Sciatic nerve (tissue), 2 donors: ENCODE data around the gene NFIA. TPM values are rescaled to one million over a fixed set of nuclear protein-coding genes. Genes with fewer than 3 reads are reported as not detected.
A peak's percentile ranks its signal among the peaks of the same experiment; 100 is the strongest.
"Not testable (repeated sequence)": the region's sequence is repeated elsewhere in the genome, so short reads cannot be mapped to it uniquely, and the experiment has no call there.

Experiments used
- ATAC-seq: fragments of 200-7000 bp; cut with Tn5 transposase; one replicate; pipeline ENCODE4 v1.9.1; 2020; ENCODE audit warnings: mild to moderate bottlenecking, moderate library complexity
- DNase-seq: peaks from one replicate; pipeline ENCODE4 v3.0.0-alpha.2; 2020; ENCODE audit warnings: low spot score
- intact Hi-C: fragments of 100-400 bp; cut with DNase I; formaldehyde crosslinking; loops from one replicate; pipeline ENCODE4 v1.14.2; 2022
- total RNA-seq: library from RNA; stranded (reverse); fragmentation: NEBNext Ultra II Directional; extraction: Animal tissue kit (Norgen Biotek cat#: 25700); gene quantifications from one replicate; pipeline ENCODE4 v1.2.1, GENCODE V29; 2021
- donor health status: DM: no; HTN: no; CAD: no.
- donor health status: DM: no; HTN: no; CAD: no.

NFIA gene
- total RNA-seq, 1 donor from 2014 or later = 143 TPM

DNA sequence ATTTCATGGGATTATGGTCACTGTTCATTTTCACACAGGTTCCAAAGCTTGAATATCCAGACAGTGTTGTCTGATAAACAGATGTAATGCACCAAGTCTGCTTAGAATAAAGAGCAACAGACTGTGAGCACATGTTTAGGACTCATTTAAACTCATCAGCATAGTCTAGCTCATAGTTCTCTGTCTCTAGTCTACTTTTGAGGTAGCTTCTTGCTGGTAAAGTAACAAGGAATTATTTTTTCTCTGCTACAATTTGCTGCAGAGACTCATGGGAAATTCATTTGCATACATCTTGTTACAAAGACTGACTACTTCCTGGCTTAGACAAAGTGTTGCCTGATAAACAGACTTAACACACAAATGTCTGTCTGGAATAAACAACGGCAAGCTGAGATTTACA is 187.2 kb downstream of the NFIA start:
- DNase-seq (no peak), ATAC-seq (no peak)
- intact Hi-C loops = no loop called here

DNA sequence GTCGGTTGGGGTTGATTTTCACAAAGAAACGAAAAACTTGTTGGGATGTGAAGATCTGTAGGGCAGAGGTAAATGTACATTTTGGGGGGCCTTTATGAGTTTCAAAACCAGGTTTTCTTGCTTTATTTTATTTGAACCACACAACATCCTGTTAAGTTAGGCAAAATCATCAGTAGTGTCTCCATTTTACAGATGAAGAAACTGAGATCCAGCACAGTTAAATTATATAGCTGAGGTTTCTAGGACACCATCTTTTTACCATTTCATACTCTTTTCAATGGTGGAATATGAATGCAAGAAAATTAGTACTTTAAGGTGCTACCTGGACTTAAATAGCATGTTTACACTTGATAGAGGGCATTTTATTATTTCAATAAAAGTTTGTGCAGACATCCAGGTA is 187.7 kb downstream of the NFIA start:
- no peak for ATAC-seq
- DNase-seq = no peak
- intact Hi-C loops = no loop called here

DNA sequence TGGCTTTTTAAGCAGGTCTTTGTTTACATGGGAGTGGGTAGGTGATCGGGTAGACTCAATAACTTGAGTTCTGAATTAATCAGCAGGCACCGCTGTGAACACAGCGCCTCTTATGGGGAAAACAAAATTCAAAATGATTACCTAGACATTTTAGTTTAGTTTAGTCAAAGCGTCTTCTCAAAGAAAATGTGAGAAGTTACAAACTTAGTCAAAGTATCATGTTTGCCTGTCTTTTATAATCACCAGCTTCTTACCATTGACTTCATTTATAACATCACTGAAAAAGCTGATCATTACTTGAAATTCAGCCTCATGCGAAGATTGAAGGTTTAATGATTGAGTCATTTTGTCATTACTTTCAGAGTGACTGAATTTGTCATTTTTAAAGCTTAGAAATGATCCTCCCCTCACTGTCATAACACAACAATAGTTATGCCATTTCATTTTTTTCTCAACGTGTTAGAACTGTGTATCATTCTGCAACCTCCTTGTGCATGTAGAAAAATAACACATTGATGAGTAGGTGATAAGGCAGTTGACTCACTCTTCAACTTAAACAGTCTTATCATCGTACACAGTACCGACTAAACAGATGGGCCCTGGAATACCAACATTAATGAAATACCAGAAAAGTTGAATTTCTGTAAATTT is 188.5 kb downstream of the NFIA start:
- no peak for ATAC-seq
- intact Hi-C loops = no loop called here
- no peak for DNase-seq

DNA sequence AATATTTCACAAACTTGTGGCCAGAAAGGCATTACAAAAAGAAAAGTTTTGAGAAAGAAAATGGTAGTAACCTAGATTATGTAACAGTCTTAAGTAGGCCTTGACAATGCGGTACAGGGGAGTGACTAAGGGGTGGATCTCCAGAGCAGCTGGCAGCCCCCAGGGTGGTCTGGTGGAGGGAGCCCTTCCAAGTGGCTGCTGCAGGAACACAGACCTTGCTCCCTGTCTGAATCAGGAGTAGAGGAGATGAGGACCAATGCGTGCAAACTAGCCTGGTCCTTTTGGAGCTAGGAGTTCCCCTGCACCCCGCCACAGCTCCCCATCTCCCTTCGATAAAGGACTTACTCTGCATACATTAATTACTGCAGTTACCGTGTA is 189.0 kb downstream of the NFIA start:
- DNase-seq = no peak
- intact Hi-C loops = no loop called here
- no peak for ATAC-seq

DNA sequence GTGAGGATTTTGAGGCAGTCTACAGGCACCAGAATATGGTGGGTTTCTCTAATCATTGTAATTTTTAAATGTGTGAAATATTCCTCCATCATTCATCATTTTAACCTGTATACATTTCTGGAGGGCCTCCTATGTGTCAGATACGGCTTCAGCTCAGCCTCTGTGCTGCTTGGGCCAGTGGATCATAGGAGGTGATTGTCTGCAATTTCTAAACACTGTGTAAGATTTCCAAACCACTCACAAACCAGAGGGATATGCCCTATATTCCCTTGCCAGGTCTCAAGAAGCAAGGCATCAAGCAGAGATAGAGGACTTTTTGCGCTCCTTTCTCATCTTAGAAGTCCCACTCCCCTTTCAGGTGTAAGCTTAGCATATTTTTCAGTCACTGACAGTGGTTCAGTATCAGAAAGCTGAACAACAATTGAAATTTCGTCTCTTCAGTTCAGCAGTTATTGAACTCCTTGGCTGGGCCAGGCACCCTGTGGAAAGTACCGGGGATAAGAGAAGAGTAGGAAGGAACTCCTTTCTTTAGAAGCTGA is 190.9 kb downstream of the NFIA start:
- DNase-seq (no peak), ATAC-seq (peak; percentile 62)
- intact Hi-C loops = no loop called here

DNA sequence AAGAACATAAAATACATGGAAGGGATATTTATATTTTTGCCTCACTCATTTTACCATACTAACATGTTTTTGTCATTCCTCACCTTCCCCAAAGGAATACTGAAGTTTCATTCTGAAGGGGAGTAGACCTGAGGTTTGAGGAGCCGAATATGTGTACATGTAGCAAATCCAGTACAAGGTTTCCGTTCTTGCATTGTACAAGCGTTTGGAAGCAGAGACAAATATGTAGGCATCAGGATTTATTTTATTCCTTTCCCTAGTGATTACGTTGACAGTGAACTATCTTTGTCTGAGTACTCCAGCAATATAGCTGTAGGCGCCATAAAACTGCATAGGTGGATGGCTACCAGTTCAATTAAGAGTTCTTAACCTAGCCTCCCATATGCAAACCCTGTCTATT is 191.5 kb downstream of the NFIA start:
- no peak for ATAC-seq
- DNase-seq = no peak
- intact Hi-C loops = no loop called here

DNA sequence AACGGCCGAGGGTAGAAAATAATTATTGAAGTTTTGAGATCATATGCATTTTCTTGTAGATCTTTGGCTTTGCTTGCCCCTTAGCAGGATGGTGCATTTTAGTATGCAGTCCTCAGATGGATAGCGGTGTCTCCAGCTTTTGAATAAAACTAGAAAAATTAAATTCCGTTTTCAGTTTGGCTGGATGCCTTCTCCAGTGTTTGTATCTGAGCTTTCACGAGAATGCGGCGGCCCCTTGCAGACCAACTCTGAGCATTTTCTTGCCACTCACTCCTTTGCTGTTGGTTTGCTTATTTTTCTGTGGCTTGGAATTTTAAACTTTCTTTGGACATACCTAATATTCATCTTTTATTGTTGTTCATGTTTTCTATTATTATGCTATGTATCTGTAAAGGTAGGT is 192.6 kb downstream of the NFIA start:
- DNase-seq = no peak
- ATAC-seq = no peak
- intact Hi-C loops = no loop called here

DNA sequence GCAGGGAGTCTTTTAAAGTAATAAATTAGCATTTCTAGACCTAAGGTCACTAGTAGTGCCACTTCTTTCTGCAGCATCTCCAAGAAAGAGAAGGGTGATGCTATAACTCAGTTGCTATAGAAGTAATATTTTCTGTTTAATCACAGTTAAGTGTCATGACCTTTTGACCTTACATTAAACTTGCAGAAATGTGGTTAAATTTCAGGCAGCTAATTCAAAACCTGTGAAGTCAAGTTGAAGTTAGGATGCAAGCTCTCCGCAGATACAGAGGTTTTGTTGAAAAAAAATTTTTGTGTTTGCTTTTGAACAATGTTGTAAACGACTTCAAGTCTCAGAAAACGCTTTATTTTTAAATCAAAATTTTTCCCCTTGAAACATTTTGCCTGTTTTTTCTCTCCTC is 193.9 kb downstream of the NFIA start:
- no peak for DNase-seq
- intact Hi-C loops = no loop called here
- ATAC-seq = no peak

DNA sequence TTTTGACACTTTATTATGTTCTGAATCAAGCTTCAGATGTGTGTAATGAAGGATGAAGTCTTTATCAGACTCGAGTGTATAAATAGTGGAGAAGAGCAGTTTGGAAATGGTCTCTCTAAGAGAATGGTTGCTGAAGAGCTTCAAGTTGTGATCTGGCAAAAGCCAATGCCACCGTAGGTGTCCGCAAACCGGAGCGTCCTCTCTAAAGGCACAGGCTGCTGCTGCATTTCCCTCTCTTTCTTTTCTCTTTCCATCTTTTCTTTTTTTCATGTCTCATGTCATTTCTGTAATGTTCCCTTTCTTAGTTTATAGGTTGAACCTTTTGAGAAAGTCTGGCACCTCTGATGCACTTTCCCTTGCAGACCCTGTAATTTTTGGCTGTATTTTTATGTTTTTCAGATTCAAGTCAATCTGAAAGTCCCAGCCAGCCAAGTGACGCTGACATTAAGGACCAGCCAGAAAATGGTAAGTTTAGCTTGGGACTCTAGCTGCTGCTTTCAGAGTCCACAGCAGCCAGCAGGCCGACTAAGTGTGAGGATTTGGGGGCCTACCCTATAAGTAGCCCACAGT is 194.8 kb downstream of the NFIA start:
- ATAC-seq (no peak), DNase-seq (no peak)
- intact Hi-C loops = no loop called here

DNA sequence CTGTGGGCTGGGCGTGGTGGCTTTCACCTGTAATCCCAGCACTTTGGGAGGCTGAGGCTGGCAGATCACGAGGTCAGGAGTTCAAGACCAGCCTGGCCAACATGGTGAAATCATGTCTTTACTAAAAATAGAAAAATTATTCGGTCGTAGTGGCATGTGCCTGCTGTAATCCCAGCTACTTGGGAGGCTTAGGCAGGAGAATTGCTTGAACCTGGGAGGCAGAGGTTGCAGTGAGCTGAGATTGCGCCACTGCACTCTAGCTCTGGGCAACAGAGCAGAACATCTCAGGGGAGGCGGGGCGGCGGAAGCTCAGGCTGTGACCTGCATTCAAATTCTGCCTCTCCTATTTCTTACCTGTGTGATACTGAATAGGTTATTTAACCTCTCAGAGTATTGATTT is 196.1 kb downstream of the NFIA start:
- ATAC-seq = peak; percentile 57
- DNase-seq, intact Hi-C loops: not testable (repeated sequence)

DNA sequence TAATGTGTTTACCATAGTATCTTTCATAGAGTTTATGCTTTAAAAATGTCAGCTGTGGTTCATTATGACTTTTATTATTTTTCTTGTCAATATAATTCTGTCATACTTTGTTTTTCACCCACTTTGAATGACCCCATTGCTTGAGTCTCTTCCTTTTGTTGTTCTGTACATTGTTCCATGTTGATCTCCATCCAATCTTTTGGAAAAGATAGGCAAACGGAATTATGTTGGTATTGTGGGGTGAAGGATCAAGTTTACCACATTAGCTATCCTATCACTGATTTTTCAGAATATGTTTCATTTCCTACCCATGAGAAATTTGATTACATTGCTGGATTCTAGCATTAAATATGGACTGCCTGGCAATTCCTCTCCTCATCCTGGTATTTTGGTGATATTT is 196.6 kb downstream of the NFIA start:
- no peak for ATAC-seq
- intact Hi-C loops = no loop called here
- DNase-seq = no peak

DNA sequence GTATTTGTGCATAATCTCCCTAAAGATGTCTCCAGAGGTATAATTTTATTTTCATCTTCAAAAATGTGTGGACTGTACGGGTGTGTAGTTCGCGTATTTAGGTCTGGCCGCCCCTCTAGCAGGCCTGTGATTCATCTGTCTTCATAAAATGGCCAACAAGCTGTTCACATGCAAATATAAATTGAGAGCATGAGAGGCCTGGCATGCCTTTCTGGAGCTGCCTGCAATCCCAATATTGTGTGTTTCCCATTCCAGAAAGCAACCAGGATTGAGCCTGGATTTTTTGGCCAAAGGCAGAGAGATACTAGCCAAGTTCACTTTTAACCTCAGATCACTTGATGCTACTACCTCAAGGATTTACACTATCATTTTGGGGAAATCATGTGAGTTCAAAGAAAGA is 197.2 kb downstream of the NFIA start:
- no peak for DNase-seq
- peak; percentile 52 for ATAC-seq
- intact Hi-C loops = no loop called here

DNA sequence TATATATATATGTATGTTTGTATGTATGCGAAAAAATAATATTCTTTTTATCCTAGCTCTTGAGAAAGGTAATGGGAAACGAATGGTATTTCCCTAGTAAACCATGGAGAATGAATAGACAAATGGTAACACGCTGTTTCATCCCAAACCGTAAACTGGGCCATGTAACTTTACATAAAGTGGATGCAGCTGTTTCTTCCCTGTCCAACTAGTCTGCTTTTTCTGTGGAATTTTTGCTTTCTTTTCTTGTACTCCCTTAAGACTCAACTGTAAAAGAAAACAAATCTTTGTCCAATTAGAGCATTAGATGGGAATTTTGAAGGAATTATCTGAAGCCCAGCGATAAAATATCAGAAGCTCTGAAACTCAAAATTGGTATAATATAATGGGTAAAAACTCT is 198.1 kb downstream of the NFIA start:
- no peak for DNase-seq
- peak; percentile 53 for ATAC-seq
- intact Hi-C loops = no loop called here

DNA sequence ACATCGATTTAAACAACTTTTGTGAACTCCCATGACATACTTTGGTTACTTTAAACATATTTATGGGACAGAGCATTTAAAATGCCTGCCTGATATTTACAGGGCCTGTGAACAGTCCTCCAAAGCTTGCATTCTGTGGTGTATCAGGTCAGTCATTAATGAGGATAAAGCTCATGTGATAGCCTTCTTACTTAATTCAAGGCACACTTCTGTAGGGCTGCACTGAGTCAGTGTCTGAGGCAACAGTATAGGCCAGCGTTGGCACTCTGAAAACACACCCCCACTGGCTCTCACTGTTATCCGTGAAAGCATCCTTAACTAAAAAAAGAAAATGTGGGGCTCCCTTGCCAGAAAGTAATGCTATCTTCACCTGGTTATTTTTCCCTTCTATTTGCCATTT is 200.0 kb downstream of the NFIA start:
- ATAC-seq (no peak), DNase-seq (no peak)
- intact Hi-C loops = no loop called here

DNA sequence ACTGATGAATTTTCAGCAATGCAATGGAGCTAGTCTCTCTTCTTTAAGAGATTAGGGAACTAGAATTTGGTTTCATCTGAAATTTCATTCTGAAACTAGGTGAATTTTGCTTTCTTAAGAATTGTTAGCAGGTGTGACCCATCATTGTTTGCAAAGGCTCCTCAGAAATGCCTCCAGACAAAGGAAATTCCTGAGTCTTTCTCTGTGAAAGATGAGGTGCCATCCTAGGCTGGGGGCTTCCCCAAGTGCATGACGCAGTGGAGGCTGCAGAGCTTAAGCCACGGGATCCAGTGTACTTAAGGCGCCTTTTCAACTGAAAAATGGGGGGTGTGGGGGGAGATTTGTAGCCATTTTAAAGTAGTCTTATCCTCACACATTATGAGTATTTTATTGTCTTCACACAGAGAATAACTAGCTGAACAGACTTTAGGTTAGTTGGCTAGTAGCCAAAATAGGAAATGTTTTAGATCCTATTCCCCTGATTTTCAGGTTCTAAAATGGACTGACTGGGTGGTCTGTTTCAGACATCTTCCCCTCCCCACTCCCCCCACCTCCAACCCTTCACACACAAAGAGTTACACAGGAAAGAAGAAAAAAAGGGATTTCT is 202.0 kb downstream of the NFIA start:
- intact Hi-C loops = no loop called here
- DNase-seq (no peak), ATAC-seq (no peak)

DNA sequence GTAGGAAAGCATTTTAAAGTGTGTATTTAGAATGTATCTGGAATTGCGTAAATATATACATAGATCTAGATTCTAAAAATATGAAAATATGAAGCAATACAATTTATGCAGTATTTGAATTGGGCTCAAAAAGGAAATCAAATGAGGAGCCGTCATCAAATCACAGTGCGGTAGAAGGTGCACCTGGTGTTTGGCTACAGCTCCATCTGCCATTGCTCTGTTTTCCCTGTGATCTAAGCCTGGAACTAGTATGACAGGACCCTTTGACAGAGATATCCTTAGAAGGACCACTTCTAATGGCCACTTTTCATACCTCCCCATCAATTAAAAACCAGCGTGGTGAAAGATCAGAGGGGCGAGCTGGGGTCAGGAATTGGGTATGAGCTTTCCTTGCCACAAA is 202.6 kb downstream of the NFIA start:
- DNase-seq = no peak
- ATAC-seq = no peak
- intact Hi-C loops = no loop called here

DNA sequence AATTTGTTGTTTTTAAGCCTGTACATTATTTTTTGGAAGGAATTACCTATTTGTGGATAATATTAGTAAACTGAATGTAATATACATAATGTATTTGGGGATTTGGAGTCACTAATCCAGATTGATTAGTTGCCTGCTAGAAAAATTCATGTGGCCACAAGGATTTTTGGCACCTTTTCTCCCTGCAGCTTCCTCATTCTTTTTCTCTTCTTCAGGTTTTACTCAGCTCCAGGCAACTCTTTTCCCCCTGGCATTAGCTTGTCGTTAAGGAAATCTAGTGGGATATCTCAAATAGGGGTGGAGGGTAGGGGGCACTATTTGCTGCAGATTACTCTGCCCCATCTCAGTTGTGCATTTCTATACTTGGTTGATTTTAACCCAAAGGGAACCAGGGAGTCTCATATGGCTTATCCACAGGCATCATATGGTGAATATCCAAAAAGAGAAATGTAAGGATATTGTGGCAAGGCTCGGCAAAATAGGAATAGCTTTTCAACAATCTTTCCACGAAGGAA is 203.1 kb downstream of the NFIA start:
- intact Hi-C loops = no loop called here
- DNase-seq = no peak
- no peak for ATAC-seq

DNA sequence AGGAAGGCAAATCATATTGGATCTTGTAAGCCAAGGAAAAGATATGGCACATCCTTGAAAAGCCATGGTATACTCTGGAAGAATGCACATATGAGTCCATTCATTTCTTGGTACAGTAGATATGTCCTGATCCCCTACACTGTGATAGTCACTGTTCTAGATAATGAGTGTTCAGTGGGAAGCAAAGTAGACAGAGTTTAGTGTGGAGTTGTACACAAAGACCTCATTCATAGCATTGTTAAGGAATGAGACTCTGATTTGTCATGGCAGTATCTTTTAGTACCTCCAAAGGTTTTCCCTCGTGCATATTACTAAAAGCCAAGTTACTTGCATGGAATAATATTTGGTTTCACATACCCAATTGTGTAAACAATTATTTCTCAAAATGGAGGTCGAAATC is 204.7 kb downstream of the NFIA start:
- ATAC-seq = peak; percentile 75
- intact Hi-C loops = no loop called here
- DNase-seq = no peak

DNA sequence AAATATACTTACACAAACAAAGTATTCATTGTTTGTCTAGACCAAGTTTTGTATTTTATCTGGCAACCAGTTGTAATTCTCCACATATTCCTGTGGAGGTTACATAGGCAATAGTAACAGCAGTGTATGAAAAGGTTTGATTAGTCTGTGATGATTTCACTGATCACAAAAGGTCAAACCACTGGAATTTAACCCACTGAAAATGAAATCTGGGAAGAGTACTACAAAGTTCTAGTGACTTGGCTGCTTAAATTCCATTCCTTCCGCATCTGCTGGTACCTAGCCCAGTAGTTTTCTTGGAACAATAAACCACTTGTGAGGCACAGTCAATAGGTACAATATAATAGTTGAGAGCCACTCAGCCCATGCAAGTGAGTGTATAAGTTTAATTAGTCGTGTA is 205.4 kb downstream of the NFIA start:
- intact Hi-C loops = no loop called here
- DNase-seq = no peak
- peak; percentile 92 for ATAC-seq

DNA sequence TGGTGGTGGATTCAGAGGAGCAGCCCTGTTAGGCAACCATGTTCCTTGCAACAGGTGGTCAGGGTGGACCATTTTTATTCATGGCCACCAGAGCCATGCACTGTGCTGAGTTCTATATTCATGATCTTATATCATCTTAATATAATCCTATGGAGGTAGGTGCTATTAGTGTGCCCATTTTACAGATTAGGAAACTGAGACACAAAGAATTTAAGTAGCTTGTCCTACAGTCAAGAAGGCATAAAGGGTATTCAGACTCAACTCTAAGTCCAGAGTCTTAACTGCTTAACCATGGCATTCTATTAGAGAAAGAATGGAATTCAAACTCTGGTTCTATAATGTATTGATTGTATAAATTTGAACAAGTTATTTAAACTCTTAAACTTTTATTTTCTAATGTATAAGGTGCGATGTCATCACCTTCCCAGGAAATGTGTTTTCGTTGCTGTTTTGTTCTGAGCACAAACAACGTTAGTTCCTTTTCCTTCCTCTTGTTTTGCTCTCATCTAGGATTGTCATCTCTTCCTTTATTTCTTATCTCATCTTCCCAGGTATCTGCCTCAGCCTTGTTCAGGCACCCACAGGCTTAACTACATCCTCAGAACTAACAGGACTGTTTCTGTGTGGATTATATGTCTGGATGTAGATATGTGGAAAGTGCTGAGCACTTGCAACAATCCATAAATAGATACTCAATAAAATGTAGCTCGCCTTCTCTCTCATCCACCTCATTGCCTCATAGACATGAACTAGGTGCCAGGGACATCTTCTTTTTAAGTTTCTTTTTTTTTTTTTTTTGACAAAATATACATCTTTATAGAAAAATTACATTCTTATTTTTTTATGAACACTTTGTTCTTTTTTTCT is 207.1 kb downstream of the NFIA start:
- intact Hi-C loops = no loop called here
- DNase-seq (no peak), ATAC-seq (no peak)
